Epithelial cell of esophagus (primary cell): ENCODE measurements around the gene MTHFS.
A peak's percentile ranks its signal among the peaks of the same experiment; 100 is the strongest.
"Not testable (repeated sequence)": the region's sequence is repeated elsewhere in the genome, so short reads cannot be mapped to it uniquely, and the experiment has no call there.

Experiments
- DNase-seq: peaks from one replicate; pipeline ENCODE4 v3.0.0; 2010; ENCODE audit warnings: low read depth
- H3K4me3 ChIP-seq: 2 replicates; pipeline ENCODE4 v1.5.1; 2011; ENCODE audit warnings: mild to moderate bottlenecking, low read length, control low read depth
- TF ChIP-seq, protein P1 (sequence below): IDR thresholded peaks from 2 replicates; pipeline ENCODE4 v1.5.1; 2011; ENCODE audit warnings: low read depth, mild to moderate bottlenecking, low read length, control low read depth, inconsistent platforms; ENCODE audit not compliant: insufficient read depth; ENCODE audit errors: missing control alignments

MTHFS gene

DNA sequence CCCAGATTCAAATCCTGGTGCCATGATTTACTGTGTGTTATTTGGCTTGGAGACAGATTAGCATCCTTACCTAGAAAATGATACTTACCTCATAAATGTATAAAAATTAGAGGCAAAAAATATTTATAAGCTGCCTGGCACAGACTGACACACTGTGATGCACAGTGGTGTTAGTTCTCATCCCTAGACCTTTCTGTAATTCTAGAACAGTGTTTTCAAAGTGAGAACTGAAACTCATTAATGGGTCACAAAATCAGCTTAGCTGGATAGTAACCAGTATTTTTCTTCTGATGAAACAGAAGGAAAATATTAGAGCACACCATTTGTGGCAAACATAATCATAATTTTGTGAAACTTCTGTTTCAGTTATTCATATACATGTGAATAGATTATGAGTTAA is 17.9 kb upstream of the MTHFS start:
- TF ChIP-seq, protein P1, sequence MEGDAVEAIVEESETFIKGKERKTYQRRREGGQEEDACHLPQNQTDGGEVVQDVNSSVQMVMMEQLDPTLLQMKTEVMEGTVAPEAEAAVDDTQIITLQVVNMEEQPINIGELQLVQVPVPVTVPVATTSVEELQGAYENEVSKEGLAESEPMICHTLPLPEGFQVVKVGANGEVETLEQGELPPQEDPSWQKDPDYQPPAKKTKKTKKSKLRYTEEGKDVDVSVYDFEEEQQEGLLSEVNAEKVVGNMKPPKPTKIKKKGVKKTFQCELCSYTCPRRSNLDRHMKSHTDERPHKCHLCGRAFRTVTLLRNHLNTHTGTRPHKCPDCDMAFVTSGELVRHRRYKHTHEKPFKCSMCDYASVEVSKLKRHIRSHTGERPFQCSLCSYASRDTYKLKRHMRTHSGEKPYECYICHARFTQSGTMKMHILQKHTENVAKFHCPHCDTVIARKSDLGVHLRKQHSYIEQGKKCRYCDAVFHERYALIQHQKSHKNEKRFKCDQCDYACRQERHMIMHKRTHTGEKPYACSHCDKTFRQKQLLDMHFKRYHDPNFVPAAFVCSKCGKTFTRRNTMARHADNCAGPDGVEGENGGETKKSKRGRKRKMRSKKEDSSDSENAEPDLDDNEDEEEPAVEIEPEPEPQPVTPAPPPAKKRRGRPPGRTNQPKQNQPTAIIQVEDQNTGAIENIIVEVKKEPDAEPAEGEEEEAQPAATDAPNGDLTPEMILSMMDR = no peak

DNA sequence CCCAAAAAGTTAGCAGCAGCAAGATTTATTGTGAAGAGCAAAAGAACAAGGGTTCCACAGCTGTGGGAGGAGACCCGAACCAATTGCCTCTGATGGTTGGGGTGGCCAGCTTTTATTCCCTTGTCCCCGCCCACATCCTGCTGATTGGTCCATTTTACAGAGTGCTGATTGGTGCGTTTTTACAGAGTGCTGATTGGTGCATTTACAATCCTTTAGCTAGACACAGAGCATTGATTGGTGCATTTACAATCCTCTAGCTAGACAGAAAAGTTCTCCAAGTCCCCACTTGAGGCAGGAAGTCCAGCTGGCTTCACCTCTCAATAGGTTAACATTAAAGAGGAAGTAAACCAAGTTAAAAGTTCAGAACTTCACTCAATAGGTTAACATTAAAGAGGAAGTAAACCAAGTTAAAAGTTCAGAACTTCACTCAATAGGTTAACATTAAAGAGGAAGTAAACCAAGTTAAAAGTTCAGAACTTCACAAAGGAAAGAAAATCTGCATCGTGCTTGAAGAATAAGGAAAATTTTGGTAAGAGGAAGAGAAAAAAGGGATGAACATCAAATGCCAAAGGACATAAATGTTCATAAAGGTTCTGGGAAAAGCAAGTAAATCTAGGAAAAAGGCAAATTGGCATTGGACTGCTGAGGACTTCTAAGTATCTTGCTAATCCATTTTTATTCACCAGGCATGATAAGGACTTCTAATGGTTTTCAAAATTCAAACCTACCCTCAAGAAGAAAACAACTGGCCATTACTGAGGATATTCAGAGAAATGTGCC is 12.9 kb upstream of the MTHFS start:
- DNase-seq, H3K4me3 ChIP-seq: not testable (repeated sequence)

More for the DNA sequence above, 17.9 kb upstream of the MTHFS start:
- H3K4me3 ChIP-seq = no peak overlapping the region
- no peak for DNase-seq

DNA sequence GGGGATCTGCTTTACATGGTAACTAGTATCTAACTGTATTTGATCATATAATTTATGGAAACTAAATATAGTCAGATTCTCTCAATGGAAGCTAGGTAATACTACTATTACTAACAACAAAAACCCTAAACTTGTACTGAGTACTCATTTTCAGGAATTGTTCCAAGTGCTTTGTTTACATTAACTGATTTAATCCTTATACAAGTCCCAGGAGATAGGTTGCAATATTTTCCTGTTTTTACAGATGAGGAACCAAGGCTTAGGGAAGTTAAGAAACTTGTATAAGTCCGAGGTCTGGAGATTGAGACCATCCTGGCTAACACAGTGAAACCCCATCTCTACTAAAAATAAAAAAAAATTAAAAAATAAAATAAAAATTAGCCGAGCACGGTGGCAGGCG is 7.5 kb upstream of the MTHFS start:
- no peak for DNase-seq
- no peak overlapping the region for H3K4me3 ChIP-seq
- TF ChIP-seq, protein P1 = no peak

DNA sequence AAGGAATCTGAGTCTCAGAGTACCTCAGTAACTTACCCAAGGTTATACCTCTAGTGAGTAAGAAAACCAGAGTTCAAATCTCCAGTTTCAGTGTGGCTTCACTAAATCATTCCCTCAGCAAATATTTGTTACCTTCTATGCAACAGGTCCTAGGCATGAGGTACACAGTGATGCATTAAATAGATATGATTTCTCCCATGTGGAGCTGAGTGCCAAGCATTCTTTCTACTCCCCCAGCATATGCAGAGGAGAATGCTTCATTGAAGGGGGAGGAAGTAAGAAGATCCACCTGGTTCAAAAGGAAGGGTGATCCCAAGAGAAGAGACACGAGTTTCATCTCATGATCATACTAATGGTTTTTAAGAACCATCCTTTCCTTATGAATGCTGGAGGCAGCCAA is 6.8 kb upstream of the MTHFS start:
- no peak overlapping the region for H3K4me3 ChIP-seq
- DNase-seq = no peak
- TF ChIP-seq, protein P1 = no peak

DNA sequence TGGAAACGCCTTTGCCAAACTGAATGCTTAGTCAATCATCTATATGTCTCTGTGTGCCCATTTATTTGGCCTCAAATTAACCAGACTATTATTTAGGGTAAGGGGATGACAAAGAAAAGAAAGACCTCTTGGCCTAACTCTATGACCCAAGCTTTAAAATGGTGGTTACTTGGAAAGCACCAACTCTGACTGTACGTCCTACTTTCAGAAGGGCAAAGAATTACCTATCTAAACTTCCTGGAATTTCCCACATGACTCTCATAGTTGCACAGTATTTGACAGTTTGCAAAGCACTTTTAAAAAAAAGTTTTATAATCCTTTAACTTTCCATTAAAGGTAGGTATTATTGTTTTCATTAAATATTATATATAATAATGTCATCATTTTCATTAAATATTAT is 6.3 kb upstream of the MTHFS start:
- no peak for DNase-seq

DNA sequence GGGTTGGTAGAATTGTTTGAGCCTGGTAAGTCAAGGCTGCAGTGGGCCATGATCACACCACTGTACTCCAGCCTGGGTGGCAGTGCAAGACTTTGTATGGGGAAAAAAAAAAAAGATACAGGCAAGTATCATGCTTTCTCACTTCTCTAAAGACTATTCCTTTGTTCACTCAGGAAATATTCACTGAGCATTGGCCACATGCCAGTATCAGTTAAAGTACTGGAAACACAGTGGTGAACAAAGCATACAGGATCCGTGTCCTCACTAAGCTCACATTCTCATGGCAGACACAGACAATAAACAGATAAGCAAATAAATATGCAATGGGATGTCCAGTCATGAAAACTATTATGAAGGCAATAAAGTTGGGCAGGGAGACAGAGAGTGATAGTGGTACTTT is 5.1 kb upstream of the MTHFS start:
- no peak for DNase-seq
- TF ChIP-seq, protein P1 = no peak
- no peak overlapping the region for H3K4me3 ChIP-seq

More for the DNA sequence above, 6.3 kb upstream of the MTHFS start:
- no peak overlapping the region for H3K4me3 ChIP-seq
- TF ChIP-seq, protein P1 = no peak

DNA sequence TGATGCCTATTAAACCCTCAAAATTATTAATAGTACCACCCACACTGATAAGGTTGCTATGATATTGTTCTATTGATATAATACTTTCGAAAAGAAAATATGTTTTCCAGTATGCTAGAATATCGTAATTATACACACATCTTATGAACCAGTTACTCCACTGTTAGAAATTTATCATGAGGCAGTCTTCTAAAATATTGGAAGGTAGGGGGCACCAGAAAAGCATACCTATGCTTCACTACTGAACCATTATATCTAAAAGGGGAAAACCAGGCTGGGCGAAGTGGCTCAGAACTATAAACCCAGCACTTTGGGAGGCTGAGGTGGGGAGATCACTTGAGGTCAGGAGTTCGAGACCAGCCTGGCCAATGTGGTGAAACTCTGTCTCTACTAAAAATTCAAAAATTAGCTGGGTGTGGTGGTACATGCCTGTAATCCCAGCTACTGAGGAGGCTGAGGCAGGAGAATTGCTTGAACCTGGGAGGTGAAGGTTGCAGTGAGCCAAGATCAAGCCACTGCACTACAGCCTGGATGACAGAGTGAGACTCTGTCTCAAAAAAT is 4.1 kb upstream of the MTHFS start:
- not testable (repeated sequence) for H3K4me3 ChIP-seq, DNase-seq

DNA sequence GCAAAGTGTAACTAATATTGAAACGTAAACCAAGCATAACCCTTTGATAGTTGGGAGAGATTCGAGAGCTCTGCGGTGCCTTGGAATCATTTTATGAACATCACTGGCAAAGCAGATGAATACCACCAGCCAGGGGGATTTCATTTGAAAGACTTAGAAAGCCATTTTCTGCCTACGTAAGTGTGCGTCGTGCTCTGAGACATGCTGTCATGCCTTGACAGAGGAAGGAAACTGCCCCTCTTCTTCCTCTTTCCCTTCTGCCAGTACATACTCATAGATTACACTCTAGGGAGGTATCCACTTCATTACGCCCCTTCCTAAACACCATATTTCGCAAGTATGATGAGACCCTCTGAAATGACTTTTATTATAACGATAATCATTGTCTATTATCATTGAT is 3.3 kb upstream of the MTHFS start:
- DNase-seq = no peak

DNA sequence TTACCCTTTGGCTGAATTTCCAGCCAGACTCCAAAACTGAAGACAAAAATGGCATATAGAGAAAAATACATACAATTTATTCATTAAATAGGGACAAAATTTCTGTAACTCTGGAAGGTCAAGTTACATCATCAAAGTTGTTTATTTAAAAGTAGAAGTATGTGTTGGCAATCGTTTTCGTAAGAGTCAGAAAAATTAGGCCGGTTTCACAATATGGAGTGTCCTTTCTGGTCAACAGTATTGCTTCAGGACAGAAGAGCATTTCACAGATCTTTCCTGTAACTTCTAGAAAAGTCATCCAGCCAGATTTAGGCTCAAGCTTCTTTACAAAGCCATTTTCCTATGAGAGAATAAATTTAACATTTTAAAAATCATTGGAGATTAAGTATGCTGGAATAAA is 2.0 kb upstream of the MTHFS start:
- not testable (repeated sequence) for H3K4me3 ChIP-seq
- peak; percentile 36 for DNase-seq

More for the DNA sequence above, 3.3 kb upstream of the MTHFS start:
- TF ChIP-seq, protein P1 = no peak
- no peak overlapping the region for H3K4me3 ChIP-seq
